ENCODE data around the gene POMT2.

POMT2 gene

DNA sequence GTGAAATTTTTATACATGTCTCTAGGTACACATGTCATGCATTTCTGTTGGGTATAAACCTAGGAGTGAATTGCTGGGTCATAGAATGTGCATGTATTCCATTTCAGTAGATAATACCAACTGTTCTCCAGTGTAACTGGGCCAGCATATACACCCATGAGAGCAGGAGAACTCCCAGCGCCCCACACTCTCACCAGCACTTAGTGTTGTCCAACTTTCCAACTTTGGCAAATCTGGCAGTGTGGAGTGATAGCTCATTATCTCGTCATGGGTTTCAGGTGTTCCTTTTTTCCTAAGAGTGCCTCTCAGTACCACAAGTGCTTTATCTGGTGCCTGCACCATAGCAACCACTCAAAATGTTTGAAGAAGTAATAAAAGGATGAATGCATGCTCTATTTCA is 89.8 kb downstream of the POMT2 start:
- no peak for DNase-seq

DNA sequence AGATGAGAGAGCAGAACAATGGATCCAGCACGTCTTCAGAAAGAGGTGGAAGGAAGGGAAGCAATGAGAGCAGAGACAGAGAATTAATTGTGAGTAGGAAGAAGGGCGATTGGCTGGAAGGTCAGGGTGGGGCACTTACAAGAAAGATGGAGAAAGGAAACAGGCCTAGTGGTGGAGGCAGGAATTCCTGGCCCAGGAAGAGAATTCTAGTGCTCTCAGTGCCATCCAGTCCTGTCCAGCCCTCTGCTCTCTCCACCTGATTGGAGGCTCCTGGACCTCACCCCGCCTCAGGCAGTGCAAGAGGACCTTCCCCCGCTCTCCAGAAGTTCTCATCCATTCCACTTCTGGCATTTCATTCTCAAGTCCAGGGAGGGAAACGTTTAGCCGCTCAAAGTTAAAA is 92.6 kb downstream of the POMT2 start:
- no peak for DNase-seq

DNA sequence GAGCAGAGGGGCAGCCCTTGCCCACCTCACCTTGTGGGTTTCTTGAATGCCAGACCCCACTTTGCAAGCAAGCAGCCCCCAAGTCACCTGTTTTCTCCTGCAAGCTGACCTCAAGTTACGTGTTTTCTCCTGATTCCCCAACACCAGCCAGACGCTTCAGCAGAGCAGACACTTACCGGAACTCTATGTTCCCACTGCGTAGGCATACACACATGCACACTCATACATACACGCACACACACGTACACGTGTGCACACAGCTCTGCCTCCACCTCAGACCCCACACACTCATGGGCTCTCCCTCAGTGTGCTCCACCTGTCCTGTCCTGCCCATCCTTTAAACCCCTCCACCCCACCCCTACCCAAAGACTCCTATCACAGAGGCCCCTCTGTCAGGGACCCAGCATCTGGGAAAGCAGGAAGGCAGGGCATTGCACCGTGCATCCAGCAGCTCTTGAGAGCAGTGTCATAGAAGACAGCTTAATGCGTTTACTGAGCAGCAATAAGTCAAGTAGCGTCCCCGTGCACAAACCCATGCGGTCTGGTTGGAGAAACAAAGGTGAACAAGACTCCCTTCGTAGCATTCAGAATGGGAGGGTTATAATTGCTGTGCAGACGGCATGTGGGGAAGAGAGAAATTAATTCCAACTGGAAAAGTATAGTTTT is 94.7 kb downstream of the POMT2 start:
- no peak for DNase-seq

DNA sequence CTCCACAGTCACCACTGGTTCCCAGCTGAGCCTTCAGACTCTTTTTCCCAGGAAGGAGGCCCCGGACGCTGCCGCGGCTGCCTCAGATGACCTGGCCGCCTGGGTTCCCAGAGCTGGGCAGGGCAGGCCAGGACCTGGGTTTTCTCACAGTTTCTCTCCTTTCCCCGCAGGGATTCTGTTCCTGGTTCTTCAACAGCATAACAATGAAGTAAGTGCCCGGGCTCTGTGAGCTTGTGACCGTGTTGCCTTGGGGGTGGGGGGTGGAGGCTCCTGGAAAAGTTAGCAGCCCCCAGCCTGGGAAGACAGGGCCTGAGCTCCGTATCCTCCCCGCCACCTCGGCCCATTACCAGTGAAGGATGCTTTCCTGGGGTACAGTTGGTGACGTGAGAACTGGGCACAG is 95.4 kb downstream of the POMT2 start:
- DNase-seq: no peak

Measured in activated naive CD4-positive, alpha-beta T cell (primary cell).